Activated T-helper 2 cell treated with anti-CD3 and anti-CD28 coated beads, Interferon-gamma antibody, Interleukin-2, Interleukin-4, amounts not matched to agents 10 μg/mL and 5 μg/mL and 100 μg/mL, durations not matched to agents 14 hours and 24 hours and 36 hours (primary cell): Measurements from ENCODE around the gene AP4M1. TPM values are rescaled to one million over a fixed set of nuclear protein-coding genes. Genes with fewer than 3 reads are reported as not detected.

Experiments used
- DNase-seq: peaks from one replicate; pipeline ENCODE4 v3.0.0; 2021; ENCODE audit warnings: low spot score
- H3K27ac Mint-ChIP-seq: one replicate; pipeline ENCODE4 v1.8.0; 2021; ENCODE audit warnings: mixed read lengths
- H3K27me3 Mint-ChIP-seq: one replicate; pipeline ENCODE4 v1.8.0; 2021; ENCODE audit warnings: low read depth, mixed read lengths
- H3K36me3 Mint-ChIP-seq: one replicate; pipeline ENCODE4 v1.8.0; 2021; ENCODE audit warnings: low read depth, mixed read lengths
- H3K4me1 Mint-ChIP-seq: one replicate; pipeline ENCODE4 v1.8.0; 2021; ENCODE audit warnings: low read depth, mixed read lengths
- H3K4me3 Mint-ChIP-seq: one replicate; pipeline ENCODE4 v1.8.0; 2021; ENCODE audit warnings: low read depth, mild to moderate bottlenecking, moderate library complexity, mixed read lengths
- H3K9me3 Mint-ChIP-seq: one replicate; pipeline ENCODE4 v1.8.0; 2021; ENCODE audit warnings: mixed read lengths
- intact Hi-C: fragments of 100-400 bp; cut with micrococcal nuclease; formaldehyde crosslinking; loops from one replicate; pipeline ENCODE4 v1.15.1; 2023
- total RNA-seq: library from RNA; stranded (reverse); gene quantifications from 2 replicates; pipeline ENCODE4 v1.2.3, GENCODE V29; 2022

The AP4M1 gene
- total RNA-seq, 1 donor from 2014 or later: 12.2 TPM

DNA sequence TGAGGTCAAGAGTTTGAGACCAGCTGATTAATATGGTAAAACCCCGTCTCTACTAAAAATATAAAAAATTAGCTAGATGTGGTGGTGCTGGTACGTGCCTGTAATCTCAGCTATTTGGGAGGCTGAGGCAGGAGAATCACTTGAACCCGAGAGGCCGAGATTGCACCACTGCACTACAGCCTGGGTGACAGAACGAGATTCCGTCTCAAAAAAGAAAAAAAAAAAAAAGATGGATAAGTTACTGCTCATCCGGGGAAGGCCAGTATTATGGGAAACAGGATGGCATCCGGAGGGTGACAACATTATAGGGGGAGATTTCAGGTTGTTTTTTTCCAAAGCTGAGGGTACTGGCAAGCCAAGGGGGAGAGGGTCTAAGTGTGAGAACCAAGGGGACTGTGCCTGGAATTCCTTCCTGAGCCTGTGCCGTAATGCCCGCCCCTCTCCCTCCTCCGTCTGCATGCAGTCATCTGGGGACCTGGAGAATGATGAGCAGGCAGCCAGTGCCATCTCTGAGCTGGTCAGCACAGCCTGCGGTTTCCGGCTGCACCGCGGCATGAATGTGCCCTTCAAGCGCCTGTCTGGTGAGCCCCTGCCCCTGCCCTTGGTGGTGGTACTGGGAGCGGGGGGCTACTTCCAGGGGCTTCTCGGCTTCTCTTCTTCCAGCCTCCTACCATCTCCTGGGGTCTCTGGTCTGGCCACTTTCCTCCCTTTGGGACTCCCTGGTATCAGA, 51.7 kb downstream of the AP4M1 start:
- peaks cover 38% of the 10 kb centered on the region for H3K4me1 Mint-ChIP-seq
- intact Hi-C loops: no loop called here
- H3K9me3 Mint-ChIP-seq: no peaks in the 10 kb centered on the region
- no peaks in the 10 kb centered on the region for H3K27me3 Mint-ChIP-seq
- no peak overlapping the region for H3K27ac Mint-ChIP-seq
- H3K36me3 Mint-ChIP-seq: peaks cover 49% of the 10 kb centered on the region
- H3K4me3 Mint-ChIP-seq: no peak overlapping the region
- no peak for DNase-seq

DNA sequence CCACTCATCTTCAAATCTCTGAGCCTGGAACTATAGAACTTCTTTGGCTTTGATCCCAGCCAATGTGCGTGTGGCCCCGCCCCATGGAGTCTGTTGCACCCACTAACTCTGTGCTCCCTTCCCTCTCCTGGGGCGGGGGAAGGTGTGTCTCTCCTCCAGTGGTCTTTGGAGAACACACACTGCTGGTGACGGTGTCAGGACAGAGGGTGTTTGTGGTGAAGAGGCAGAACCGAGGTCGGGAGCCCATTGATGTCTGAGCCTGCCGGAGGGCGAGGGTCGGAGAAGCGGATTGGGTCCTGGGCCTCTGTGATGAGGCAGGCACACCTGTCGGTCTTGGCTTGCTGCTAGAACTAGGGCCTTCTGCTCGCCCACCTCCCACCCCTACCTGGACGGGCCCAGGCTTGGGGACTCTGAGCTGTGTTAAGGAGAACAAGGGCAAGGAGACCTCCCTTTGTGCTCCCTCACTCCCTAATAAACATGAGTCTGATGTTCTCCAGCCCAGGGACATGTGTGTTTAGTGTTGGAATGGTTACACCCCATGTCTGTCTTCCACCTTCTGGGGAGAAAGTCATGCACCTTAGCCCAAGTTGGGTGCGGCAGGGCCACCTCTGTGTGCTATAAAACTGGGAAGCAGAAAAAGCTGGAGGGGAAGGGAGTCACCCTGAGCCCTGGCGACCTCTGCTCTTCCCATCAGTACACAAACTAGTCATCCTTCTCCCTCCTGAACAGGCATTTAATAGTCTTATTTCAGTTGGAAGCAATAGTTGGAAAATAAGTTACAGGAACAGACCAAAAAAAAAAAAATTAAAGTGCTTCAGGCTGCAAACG, 52.5 kb downstream of the AP4M1 start:
- Mint-ChIP-seq H3K9me3 (no peaks in the 10 kb centered on the region), H3K4me3 (no peak overlapping the region)

GRCh38 chr7:100154651-100155491, 53.4 kb downstream of the AP4M1 start:
- peaks cover 49% of the 10 kb centered on the region for H3K36me3 Mint-ChIP-seq
- no peak for DNase-seq
- H3K4me1 Mint-ChIP-seq: peaks cover 39% of the 10 kb centered on the region
- H3K27ac Mint-ChIP-seq: no peak overlapping the region
- H3K27me3 Mint-ChIP-seq: no peaks in the 10 kb centered on the region
- H3K9me3 Mint-ChIP-seq: no peaks in the 10 kb centered on the region
- intact Hi-C loops: no loop called here
- H3K4me3 Mint-ChIP-seq: no peak overlapping the region

More for the DNA sequence above, 52.5 kb downstream of the AP4M1 start:
- intact Hi-C loops: no loop called here
- Mint-ChIP-seq H3K27ac (no peak overlapping the region), H3K27me3 (no peaks in the 10 kb centered on the region), H3K36me3 (peaks cover 49% of the 10 kb centered on the region), H3K4me1 (peaks cover 35% of the 10 kb centered on the region)
- no peak for DNase-seq

GRCh38 chr7:100155553-100156317, 54.3 kb downstream of the AP4M1 start:
- DNase-seq: no peak
- no peak overlapping the region for H3K4me3 Mint-ChIP-seq
- no peak overlapping the region for H3K27ac Mint-ChIP-seq
- H3K27me3 Mint-ChIP-seq: no peaks in the 10 kb centered on the region
- peaks cover 44% of the 10 kb centered on the region for H3K36me3 Mint-ChIP-seq
- H3K9me3 Mint-ChIP-seq: no peaks in the 10 kb centered on the region
- intact Hi-C loops: no loop called here
- H3K4me1 Mint-ChIP-seq: peaks cover 33% of the 10 kb centered on the region

- peaks cover 44% of the 10 kb centered on the region for H3K36me3 Mint-ChIP-seq
- H3K4me3 Mint-ChIP-seq: peak overlapping the region; percentile 77
- H3K27me3 Mint-ChIP-seq: no peaks in the 10 kb centered on the region
- H3K9me3 Mint-ChIP-seq: no peaks in the 10 kb centered on the region
- intact Hi-C loops: no loop called here
- H3K27ac Mint-ChIP-seq: no peak overlapping the region
- DNase-seq: no peak
- H3K4me1 Mint-ChIP-seq: peaks cover 33% of the 10 kb centered on the region
Observed at GRCh38 chr7:100156331-100157068, 55.1 kb downstream of the AP4M1 start.

DNA sequence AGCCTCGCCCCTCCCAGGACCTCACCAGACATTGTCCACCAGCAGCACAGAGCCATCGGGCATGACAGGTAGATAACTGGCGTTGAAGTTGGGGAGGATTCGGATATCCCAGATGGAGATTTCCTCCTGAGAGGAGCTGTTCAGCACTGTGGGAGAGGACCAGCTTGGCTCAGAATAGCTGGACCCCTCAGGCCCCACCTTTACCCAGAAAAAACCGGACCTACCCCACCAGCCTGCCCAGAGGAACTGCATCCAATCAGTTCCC, 55.6 kb downstream of the AP4M1 start:
- intact Hi-C loops: no loop called here
- H3K4me1 Mint-ChIP-seq: peaks cover 31% of the 10 kb centered on the region
- DNase-seq: no peak
- peaks cover 39% of the 10 kb centered on the region for H3K36me3 Mint-ChIP-seq
- no peak overlapping the region for H3K27ac Mint-ChIP-seq
- H3K4me3 Mint-ChIP-seq: peak overlapping the region; percentile 77
- H3K9me3 Mint-ChIP-seq: no peaks in the 10 kb centered on the region
- H3K27me3 Mint-ChIP-seq: no peaks in the 10 kb centered on the region

DNA sequence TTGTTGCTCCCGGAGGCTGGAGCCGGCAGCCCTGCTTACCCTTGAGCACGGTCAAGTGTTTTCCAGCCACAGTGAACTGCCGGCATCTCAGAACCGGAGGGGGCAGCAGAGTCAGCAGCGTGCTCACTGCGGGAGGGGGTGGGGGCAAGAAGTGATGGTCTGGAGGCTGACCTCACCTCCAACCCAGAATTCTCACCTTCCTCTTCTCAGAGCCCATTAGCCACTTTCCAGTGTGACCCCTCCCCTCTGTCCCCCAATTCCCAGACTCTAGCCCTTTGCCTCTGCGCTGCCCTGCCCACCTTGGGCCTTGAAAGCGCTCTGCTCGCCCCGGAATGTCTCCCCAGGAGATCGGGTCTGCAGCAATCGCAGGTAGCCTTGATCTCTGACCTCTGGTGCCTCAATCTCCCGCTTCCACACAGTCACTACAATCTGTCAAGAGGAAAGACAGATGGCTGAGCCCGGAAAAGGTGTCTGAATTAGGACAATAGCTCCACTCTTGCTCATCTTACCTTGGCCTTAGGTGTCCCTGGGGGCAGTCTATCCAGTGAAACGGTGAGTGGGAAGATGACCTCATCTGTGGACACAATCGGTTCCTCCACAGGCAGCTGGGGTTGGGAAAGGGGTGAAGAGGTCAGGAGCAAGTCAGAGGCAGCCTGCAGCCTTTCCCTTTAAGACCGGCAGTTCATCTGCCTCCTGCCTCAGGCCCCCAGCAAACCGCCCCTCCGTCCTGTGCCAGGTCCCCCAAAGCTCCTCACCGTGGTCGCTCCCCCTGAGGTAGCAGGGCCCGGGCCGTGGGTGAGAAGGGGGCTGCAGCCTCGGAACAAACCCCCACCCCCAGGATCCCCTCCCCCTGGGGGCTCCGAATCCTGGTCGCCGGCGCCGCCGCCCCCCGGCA, 56.1 kb downstream of the AP4M1 start:
- intact Hi-C loops: no loop called here
- Mint-ChIP-seq H3K36me3 (peaks cover 33% of the 10 kb centered on the region), H3K27ac (peak overlapping the region; percentile 55), H3K9me3 (no peaks in the 10 kb centered on the region), H3K27me3 (no peaks in the 10 kb centered on the region), H3K4me1 (peaks cover 29% of the 10 kb centered on the region), H3K4me3 (peak overlapping the region; percentile 77)
- no peak for DNase-seq

Other genes with a start within 250 kb of the AP4M1 start
- gene OR2AE1, start 224.6 kb upstream of the AP4M1 start, total RNA-seq: 0.23 and 0.46 TPM in 2 replicates
- 21.8 and 23.2 TPM in 2 replicates for gene TRIM4, start 182.1 kb upstream of the AP4M1 start, total RNA-seq
- gene GJC3, start 172.0 kb upstream of the AP4M1 start, total RNA-seq: 0.21 TPM in 1 of 2 replicates, not detected in the other
- gene AZGP1, start 125.6 kb upstream of the AP4M1 start, total RNA-seq: not detected in 2 replicates
- 59.0 and 63.5 TPM in 2 replicates for gene ZKSCAN1, start 86.0 kb upstream of the AP4M1 start, total RNA-seq
- 6.1 and 7.7 TPM in 2 replicates for gene ZSCAN21, start 51.9 kb upstream of the AP4M1 start, total RNA-seq
- 23.6 and 25.5 TPM in 2 replicates for gene ZNF3, start 19.9 kb upstream of the AP4M1 start, total RNA-seq
- 116 and 119 TPM in 2 replicates for gene COPS6, start 12.7 kb upstream of the AP4M1 start, total RNA-seq
- 383 and 389 TPM in 2 replicates for gene MCM7, start 246 bp upstream of the AP4M1 start, total RNA-seq
- gene TAF6, start 17.7 kb downstream of the AP4M1 start, total RNA-seq: 68.1 and 76.9 TPM in 2 replicates
- 17.0 and 19.1 TPM in 2 replicates for gene CNPY4, start 18.0 kb downstream of the AP4M1 start, total RNA-seq
- gene MBLAC1, start 25.3 kb downstream of the AP4M1 start, total RNA-seq: 2.8 and 2.9 TPM in 2 replicates
- gene LAMTOR4, start 47.3 kb downstream of the AP4M1 start, total RNA-seq: 125 and 130 TPM in 2 replicates
- 31.2 and 33.2 TPM in 2 replicates for gene TRAPPC14, start 57.1 kb downstream of the AP4M1 start, total RNA-seq
- 2.4 and 2.8 TPM in 2 replicates for gene GAL3ST4, start 67.0 kb downstream of the AP4M1 start, total RNA-seq
- 7.0 and 7.8 TPM in 2 replicates for gene GPC2, start 75.7 kb downstream of the AP4M1 start, total RNA-seq
- 20.6 and 22.3 TPM in 2 replicates for gene STAG3, start 76.3 kb downstream of the AP4M1 start, total RNA-seq
- gene PVRIG, start 118.3 kb downstream of the AP4M1 start, total RNA-seq: 18.7 and 21.7 TPM in 2 replicates
- not detected in 2 replicates for gene SPDYE3, start 206.1 kb downstream of the AP4M1 start, total RNA-seq